ENCODE results near the gene NUTM1. TPM values are rescaled to one million over a fixed set of nuclear protein-coding genes. Genes with fewer than 3 reads are reported as not detected.

The NUTM1 gene
- total RNA-seq, 4 donors from 2014 or later = 0.10 TPM; not detected in 3

DNA sequence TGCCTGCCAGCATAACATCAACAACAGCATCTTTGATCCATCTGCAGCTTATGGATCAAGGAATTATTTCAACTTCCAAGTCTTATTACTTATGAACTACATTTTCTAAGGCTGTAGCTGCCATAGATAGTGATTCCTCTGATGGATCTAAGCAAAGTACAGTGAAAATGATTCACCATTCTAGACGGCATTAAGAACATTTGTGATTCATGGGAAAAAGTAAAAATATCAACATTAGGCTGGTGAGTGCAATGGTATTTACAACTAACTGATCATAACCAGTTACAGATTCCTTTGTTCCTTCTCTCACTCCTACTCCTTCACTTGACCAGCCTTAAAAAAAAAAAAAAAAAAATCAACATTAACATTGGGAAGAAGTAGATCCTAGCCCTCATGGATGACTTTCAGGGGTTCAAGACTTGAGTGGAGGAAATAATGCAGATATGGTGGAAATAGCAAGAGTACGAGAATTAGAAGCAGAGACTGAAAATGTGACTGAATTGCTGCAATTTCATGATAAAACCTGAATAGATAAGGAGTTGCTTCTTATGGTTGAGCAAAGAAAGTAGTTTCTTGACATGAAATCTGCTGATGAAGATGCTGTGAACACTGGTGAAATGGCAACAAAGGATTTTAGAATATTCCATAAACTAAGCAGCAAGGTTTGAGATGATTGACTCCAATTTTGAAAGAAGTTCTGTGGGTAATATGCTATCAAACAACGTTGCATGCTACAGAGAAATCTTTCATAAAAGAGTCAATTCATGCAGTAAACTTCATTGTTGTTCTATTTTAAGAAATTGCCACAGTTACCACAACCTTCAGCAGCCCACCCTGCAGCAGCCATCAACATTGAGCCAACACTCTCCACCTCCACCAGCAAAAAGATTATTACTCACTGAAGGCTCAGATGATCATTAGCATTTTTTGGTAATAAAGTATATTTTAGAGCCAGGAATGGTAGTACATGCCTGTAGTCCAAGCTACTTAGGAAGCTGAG lies 28.3 kb upstream of the NUTM1 start:
- no peak overlapping the region for H3K27ac ChIP-seq
- WGBS = 80% methylated on average over 3 of the region's 3 CpGs
- H3K36me3 ChIP-seq = no peaks in the 10 kb centered on the region
- no peaks in the 10 kb centered on the region for H3K27me3 ChIP-seq
- TF ChIP-seq EP300 (IDR thresholded peaks at IDR 0.05) (no peak), POLR2AphosphoS5 (IDR thresholded peaks at IDR 0.05) (no peak), POLR2A (IDR thresholded peaks at IDR 0.05) (no peak)
- TF ChIP-seq, protein P1, sequence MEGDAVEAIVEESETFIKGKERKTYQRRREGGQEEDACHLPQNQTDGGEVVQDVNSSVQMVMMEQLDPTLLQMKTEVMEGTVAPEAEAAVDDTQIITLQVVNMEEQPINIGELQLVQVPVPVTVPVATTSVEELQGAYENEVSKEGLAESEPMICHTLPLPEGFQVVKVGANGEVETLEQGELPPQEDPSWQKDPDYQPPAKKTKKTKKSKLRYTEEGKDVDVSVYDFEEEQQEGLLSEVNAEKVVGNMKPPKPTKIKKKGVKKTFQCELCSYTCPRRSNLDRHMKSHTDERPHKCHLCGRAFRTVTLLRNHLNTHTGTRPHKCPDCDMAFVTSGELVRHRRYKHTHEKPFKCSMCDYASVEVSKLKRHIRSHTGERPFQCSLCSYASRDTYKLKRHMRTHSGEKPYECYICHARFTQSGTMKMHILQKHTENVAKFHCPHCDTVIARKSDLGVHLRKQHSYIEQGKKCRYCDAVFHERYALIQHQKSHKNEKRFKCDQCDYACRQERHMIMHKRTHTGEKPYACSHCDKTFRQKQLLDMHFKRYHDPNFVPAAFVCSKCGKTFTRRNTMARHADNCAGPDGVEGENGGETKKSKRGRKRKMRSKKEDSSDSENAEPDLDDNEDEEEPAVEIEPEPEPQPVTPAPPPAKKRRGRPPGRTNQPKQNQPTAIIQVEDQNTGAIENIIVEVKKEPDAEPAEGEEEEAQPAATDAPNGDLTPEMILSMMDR (IDR thresholded peaks at IDR 0.05) = no peak
- no peaks in the 10 kb centered on the region for H3K9me3 ChIP-seq
- H3K4me3 ChIP-seq = no peak overlapping the region
- no peak for DNase-seq (ENCODE audit: low spot score in 2 of 2)
- peaks cover 28% of the 10 kb centered on the region for H3K4me1 ChIP-seq

DNA sequence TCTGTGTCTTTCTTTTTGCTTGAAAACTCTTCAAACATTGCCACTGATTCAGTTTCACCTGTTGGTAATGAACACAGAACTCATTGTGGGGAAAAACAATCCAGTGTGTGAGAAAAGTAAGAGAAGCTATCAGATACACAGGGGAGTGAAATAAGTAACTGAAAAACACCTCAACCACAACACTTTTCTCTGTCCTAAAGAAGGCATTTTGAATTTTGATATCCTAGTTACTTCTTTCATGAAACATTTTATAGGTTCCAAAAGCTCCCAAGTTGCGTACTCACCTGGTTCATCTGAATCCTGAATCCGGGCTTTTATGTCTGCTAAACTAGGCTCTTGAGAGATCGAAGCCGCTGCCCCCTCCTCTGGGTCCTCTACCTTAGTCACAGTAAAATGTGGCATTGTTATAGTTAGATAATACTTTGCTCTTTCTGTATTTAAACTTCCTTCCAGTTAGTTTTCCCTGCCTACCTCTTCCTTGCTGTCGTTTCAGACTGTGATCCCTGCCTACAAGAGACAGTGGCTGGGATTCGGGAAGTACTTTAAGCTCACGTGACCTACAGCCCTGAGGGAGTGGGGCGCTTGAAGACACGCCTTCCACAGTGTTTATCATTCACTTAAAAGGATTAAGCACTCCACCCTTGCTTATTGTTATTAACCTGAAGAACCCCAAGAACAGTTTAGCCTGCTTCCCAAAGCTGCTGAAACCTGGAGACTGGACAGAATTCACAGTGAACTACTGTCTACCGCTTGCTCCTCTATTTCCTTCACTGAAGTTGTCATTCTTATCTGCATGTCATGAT lies 24.6 kb upstream of the NUTM1 start:
- peak in 1 of 2 donors; percentile 75 for DNase-seq (ENCODE audit: low spot score in 2 of 2)
- 1% methylated on average over 10 of the region's 10 CpGs for WGBS
- Histone ChIP-seq H3K4me3 (peak overlapping the region; percentile 46), H3K9me3 (no peaks in the 10 kb centered on the region), H3K27me3 (no peaks in the 10 kb centered on the region), H3K27ac (peak overlapping the region; percentile 43), H3K4me1 (peaks cover 28% of the 10 kb centered on the region), H3K36me3 (no peaks in the 10 kb centered on the region)
- TF ChIP-seq, protein P1 (IDR thresholded peaks at IDR 0.05) = no peak
- peak in 1 of 2 donors; percentile 33 for TF ChIP-seq POLR2A (IDR thresholded peaks at IDR 0.05)

DNA sequence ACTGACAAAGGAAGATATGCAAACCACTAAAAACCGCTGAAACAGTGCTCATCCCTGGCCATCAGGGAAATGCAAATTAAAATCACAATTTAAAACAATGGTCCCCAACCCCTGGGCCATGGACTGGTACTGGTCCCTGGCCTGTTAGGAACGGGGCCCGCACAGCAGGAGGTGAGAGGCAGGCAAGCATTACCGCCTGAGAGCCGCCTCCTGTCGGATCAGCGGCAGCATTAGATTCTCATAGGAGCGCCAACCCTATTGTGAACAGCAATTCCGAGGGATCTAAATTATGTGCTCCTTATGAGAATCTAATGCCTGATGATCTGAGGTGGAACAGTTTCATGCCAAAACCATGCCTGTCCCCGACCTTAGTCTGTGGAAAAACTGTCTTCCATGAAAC lies 19.9 kb upstream of the NUTM1 start:
- no peaks in the 10 kb centered on the region for H3K27me3 ChIP-seq
- WGBS = 93% methylated on average over 10 of the region's 10 CpGs
- no peak for DNase-seq (ENCODE audit: low spot score in 2 of 2)
- no peaks in the 10 kb centered on the region for H3K36me3 ChIP-seq
- peaks cover 6% of the 10 kb centered on the region for H3K4me1 ChIP-seq
- no peak overlapping the region for H3K4me3 ChIP-seq
- no peaks in the 10 kb centered on the region for H3K9me3 ChIP-seq
- TF ChIP-seq, protein P1 (IDR thresholded peaks at IDR 0.05) = no peak
- TF ChIP-seq EP300 (IDR thresholded peaks at IDR 0.05) (no peak), POLR2AphosphoS5 (IDR thresholded peaks at IDR 0.05) (no peak), POLR2A (IDR thresholded peaks at IDR 0.05) (no peak)
- no peak overlapping the region for H3K27ac ChIP-seq

DNA sequence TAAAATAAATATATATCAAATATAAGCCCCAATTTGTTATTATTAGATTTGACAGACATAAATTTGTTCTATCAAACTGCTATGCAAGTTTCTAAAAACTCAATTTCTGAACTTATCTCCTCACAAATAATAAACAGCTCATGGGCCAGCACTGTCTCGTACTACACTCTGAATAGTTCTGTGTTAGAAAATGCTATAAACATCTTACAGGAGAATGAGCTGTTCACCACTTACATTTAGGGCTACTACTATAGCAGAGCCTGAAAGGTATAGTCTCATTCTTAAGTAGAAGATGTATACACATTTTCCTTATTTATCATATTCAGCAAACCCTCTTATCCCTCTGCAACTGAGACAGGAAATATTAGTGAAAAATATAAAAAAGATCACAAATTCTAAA lies 18.2 kb upstream of the NUTM1 start:
- Histone ChIP-seq H3K27ac (no peak overlapping the region), H3K4me1 (no peaks in the 10 kb centered on the region), H3K4me3 (no peak overlapping the region), H3K9me3 (no peaks in the 10 kb centered on the region), H3K27me3 (no peaks in the 10 kb centered on the region), H3K36me3 (no peaks in the 10 kb centered on the region)
- DNase-seq (ENCODE audit: low spot score in 2 of 2) = no peak
- WGBS = 97% methylated on average over 1 of the region's 1 CpG
- TF ChIP-seq POLR2A (IDR thresholded peaks at IDR 0.05) (no peak), POLR2AphosphoS5 (IDR thresholded peaks at IDR 0.05) (no peak), EP300 (IDR thresholded peaks at IDR 0.05) (no peak)
- TF ChIP-seq, protein P1 (IDR thresholded peaks at IDR 0.05) = no peak

DNA sequence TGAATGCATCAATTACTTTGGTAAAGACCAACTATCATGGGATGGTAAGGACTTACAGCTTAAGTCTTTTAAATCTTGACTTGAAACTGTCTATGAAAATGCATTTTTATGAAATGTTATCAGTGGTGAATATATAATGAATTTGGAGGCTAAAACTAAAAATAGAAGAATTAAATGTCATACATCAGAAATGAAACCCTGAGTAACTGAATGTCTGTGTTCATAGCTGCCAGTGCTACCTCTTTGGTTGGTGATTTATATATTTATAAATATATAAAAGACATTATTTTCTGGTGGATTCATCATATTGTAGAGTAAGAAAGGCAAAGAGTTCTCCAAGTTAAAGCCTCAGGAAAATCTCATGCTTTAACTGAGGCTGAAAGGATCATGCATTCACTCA lies 17.7 kb upstream of the NUTM1 start:
- no peak overlapping the region for H3K27ac ChIP-seq
- H3K36me3 ChIP-seq = no peaks in the 10 kb centered on the region
- no peak for DNase-seq (ENCODE audit: low spot score in 2 of 2)
- H3K9me3 ChIP-seq = no peaks in the 10 kb centered on the region
- no peaks in the 10 kb centered on the region for H3K27me3 ChIP-seq
- no peak overlapping the region for H3K4me3 ChIP-seq
- no peak for TF ChIP-seq POLR2AphosphoS5 (IDR thresholded peaks at IDR 0.05)
- no peak for TF ChIP-seq EP300 (IDR thresholded peaks at IDR 0.05)
- TF ChIP-seq, protein P1 (IDR thresholded peaks at IDR 0.05) = no peak
- TF ChIP-seq POLR2A (IDR thresholded peaks at IDR 0.05) = no peak
- H3K4me1 ChIP-seq = no peaks in the 10 kb centered on the region
